DMS114 treated with DMSO at 0.1 percent for 48 hours (cell line): ENCODE data around the gene NCAM2.

ENCODE experiments used
- DNase-seq: peaks from one replicate; lab custom pipeline; 2025; ENCODE audit not compliant: unreplicated experiment; lab: John Stamatoyannopoulos, UW

The NCAM2 gene

GRCh38 chr21:21406921-21407320 is 408.7 kb downstream of the NCAM2 start:
- DNase-seq: no peak

- no peak for DNase-seq
Measured at GRCh38 chr21:21412096-21412495, 413.9 kb downstream of the NCAM2 start.

- no peak for DNase-seq
Measured at GRCh38 chr21:21415741-21416140, 417.5 kb downstream of the NCAM2 start.

DNA sequence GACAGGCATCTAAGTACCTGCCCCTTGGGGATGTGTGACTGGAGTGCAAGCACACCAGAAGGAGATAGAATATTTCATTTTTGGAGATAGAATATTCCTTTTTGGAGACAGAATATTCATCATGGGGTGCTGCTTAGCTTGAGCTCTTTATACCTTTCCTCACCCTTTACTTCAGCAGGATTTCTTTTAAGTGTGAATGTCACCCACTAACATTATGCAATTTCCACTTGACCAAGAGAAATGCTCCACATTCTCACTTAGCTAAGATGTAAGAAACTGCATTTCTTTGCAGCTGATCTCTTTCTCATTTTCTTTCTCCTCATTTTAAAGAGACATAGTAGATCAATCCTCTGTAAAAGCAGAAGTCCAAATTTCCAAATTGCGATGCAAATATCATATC is 436.7 kb downstream of the NCAM2 start:
- DNase-seq: no peak

DNA sequence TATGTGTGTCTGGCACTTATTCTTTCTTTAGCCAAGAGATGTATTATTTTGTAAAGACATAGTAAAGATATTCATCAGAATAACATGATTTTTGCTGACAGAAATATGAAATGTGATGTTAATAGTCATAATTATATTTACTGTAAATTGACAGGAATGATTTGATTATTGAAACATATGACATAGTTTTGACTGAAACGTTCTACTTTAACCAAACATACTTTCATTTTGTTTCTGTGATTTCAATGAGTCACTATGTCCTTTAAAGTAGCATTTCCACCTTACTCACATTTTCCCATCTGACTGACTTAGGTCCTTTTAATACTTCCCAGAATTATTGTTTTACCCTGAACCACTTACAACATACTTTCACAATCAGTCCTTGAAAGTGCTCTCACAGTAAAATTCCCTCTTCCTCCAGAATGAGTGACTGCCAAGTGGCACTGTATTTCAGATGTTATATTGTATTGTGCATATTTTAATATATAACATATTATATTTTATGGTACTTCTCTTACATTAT is 437.9 kb downstream of the NCAM2 start:
- DNase-seq: no peak

- no peak for DNase-seq
Measured at GRCh38 chr21:21439761-21440160, 441.6 kb downstream of the NCAM2 start.

DNA sequence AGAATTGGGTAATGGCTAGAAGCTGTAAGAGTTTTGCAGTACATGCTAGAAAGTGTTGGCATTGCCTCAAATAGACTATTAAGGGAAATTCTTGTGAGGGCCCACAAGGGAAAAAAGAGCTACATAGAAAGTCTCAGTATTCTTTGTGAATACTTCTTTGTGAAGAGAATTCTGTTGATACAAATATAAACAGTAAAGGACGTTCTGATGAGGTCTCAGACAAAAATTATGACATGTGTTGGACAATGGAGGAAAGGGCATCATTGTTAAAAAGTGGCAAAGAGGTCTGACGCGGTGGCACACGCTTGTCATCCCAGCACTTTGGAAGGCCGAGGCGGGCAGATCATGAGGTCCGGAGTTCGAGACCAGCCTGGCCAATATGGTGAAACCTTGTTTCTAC is 458.9 kb downstream of the NCAM2 start:
- no peak for DNase-seq

- DNase-seq: no peak
Measured at GRCh38 chr21:21458124-21458631, 460.0 kb downstream of the NCAM2 start.

DNA sequence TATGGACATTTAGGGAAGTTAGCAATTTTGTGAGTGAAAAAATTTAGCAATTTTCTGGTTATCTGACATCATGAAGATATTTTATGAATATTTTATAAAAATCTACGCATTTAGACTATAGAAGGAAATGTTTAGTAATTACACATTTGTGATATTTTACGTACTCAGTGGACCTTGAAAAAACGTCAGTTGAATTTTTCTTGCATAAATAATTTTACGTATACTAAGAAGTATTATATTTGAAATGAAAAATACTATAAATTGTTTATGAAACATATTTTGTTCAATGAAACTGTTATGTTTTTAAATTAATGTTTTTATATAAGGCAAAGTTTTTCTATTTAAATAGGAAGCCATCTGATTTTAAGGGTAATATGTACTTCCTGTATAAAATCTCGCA is 462.8 kb downstream of the NCAM2 start:
- no peak for DNase-seq

DNA sequence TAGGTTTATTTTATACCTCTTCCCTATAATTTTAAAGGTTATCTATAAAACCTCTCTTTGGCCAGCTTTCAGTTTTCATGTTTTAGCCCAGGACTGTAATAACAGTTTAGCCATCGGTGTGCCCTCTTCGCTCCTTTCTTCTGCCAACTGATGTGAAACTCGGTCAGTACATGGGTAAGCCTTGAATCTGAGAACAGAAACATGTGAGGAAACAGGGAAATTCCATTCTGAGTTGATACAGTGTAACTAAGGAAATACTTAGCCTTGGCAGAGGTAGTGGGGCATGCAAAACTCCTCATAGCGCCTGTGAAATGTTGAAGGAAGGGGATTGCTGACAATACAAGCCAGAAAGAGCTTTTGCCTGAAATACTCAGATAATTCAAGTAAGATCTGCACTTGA is 465.2 kb downstream of the NCAM2 start:
- no peak for DNase-seq

DNA sequence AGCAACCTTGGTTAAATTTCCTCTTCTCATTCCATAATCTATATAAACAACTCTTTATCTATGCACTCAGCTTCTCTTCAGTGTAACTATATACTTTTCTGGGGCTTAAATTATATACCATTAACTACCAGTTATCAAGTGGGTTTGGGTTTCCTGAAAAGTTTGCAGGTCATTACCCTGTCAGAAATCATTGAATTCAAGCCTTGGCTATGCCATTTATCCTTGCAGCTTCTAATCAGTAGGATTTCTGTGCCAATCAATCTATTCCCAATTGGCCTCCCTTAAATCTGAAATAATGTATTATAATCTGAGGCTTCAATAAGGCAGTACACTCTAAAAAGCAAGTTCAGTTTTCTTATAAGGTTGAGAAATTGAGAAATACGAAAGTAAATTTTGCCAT is 466.5 kb downstream of the NCAM2 start:
- DNase-seq: no peak

DNA sequence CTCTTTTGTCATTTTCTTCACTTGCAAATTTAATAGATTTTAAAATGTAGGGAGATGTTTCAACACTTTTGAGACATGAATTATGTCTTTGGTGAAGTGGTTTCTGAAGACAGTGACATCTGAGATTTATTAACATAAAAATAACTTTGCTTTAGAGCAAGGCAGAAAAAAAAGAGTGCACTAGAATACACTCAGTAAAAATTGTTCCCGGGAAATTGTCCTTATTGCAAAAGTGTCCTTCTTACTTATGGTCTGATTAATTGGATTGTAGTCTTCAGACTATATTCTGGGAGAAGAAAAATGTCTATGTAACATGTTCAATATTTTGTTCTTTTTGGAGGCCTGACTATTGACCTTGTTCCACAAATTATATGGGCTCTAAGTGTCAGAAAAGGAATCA is 468.5 kb downstream of the NCAM2 start:
- DNase-seq: no peak

DNA sequence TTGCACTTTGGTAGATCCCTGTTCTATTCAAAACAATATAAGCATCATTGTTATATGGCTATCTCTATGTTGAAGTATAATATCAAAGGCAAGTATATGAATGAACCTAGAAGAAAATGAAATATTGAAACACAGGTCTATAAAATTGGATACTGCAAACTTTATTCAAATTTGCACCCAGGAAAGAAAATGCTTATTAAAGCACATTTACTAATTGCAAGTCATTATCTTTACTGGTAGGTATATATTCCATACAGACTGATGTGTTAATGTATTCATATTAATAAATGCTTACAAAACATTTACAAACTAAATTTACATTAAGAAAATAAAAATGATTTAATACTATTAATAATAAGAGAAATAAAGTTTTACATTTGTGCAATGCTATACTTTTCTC is 469.8 kb downstream of the NCAM2 start:
- no peak for DNase-seq

DNA sequence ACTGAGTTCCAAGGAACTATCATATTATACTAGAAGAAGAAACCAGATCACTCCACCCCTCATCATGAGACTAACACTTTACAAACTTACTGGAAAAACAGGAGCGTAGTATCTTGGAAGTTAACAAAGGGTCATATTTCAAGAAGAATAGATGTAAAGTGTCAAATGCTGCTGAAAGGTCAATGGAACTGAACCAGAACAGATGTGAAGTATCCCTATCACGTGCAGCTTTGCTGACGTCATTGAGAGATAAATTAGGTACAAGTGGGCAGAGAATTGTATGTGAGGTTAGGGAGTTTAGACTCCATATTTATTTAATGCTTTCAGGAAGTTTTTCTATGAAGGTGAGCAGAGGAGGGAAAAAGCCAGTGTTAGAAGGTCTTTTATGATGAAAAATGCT is 483.0 kb downstream of the NCAM2 start:
- DNase-seq: no peak

DNA sequence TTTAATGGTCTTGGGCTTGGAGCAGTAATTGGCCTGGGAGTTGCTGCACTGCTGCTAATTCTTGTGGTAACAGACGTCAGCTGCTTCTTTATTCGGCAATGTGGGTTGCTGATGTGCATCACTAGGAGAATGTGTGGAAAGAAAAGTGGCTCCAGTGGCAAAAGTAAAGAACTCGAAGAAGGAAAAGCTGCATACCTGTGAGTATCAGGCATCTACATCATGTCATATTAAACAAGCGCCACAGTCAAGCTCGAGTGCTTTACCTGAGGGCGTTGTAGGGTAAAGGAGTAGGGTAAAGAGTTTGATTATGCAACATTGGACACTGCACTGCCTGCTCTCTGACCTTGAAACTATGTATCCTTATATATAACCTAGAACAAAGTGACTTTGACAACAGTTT is 510.6 kb downstream of the NCAM2 start:
- DNase-seq: no peak

GRCh38 chr21:21530680-21531079 is 532.5 kb downstream of the NCAM2 start:
- no peak for DNase-seq

GRCh38 chr21:21547368-21547953 is 549.3 kb downstream of the NCAM2 start:
- DNase-seq: no peak

DNA sequence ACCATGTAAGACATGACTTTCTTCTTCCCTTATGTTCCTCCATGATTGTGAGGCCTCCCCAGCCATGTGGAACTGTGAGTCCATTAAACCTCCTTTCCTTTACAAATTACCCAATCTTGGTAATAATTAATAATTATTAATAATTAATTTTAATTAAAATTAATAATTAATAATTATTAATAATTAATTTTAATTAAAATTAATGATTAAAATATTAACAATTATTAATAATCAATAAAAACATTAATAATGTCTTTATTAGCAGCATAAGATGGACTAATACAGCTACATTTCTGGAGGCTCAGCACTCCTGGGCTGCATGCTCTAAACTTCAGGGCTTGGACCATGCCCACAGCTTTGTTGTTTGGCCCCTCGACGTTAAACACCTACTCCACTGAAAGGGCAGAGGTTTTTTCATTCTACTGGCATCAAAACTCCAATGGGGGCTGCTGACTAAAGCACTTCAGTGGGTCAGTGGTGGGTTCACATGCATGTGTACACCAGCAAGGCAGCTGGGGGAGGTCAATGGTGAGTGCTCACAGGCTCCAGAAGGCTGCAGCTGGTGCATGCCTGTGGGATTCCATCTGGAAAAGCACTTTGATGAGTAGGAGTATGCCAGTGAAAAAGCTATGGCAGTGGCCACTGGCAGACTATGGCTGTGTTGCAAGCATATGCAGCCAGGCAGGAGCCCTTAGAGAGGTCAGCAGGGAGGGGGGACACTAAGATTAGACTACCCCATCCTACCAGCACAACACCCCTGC is 561.3 kb downstream of the NCAM2 start:
- no peak for DNase-seq
